Activated CD8-positive, alpha-beta memory T cell treated with anti-CD3 and anti-CD28 coated beads for 36 hours (primary cell): ENCODE data around the gene C8G. TPM values are rescaled to one million over a fixed set of nuclear protein-coding genes. Genes with fewer than 3 reads are reported as not detected.

Experiments used
- CTCF ChIA-PET: fragments of 350-600 bp; sonication (Branson Sonifier 250); formaldehyde crosslinking; loops from one replicate; lab custom pipeline; 2021; ENCODE audit warnings: antibody characterized with exemption; lab: Charles Lee
- POLR2A ChIA-PET: fragments of 350-600 bp; sonication (Branson Sonifier 250); formaldehyde crosslinking; loops from one replicate; lab custom pipeline; 2021; ENCODE audit warnings: antibody characterized with exemption; lab: Charles Lee
- total RNA-seq, 2 experiments: library from RNA; stranded (reverse); gene quantifications; one replicate each; pipeline ENCODE4 v1.2.3, GENCODE V29; 2021

The C8G gene
- total RNA-seq, 2 experiments from 2014 or later = 0.69 TPM; not detected in 1

- POLR2A ChIA-PET = no interaction called here
These were observed 29.3 kb upstream of the C8G start for GRCh38 chr9:136915632-136916329.

GRCh38 chr9:136916330-136917184 lies 28.5 kb upstream of the C8G start:
- ChIA-PET POLR2A (no interaction called here), CTCF (interaction anchor here (0.7 kb wide), 1 partner anchor 28 kb away, joined by 3 read pairs; the partner anchor contains the start of genes C8G and FBXW5)

More at GRCh38 chr9:136915632-136916329, 29.3 kb upstream of the C8G start:
- CTCF ChIA-PET = no interaction called here

GRCh38 chr9:136917902-136918301 lies 27.1 kb upstream of the C8G start:
- CTCF ChIA-PET = no interaction called here

GRCh38 chr9:136920069-136920468 lies 25.0 kb upstream of the C8G start:
- POLR2A ChIA-PET = no interaction called here
- CTCF ChIA-PET = interaction anchor here (1.6 to 1.7 kb wide), 2 partner anchors 18 to 27 kb away, joined by 3 to 4 read pairs; no protein-coding TSS in a partner anchor

More at GRCh38 chr9:136917902-136918301, 27.1 kb upstream of the C8G start:
- POLR2A ChIA-PET = no interaction called here

GRCh38 chr9:136920734-136921231 lies 24.3 kb upstream of the C8G start:
- POLR2A ChIA-PET = no interaction called here
- CTCF ChIA-PET = interaction anchor here (0.8 to 1.7 kb wide), 4 partner anchors 19 to 109 kb away, joined by 3 to 4 read pairs (median 3); no protein-coding TSS in a partner anchor

GRCh38 chr9:136921307-136921706 lies 23.7 kb upstream of the C8G start:
- POLR2A ChIA-PET = no interaction called here
- CTCF ChIA-PET = interaction anchor here (0.8 to 1.6 kb wide), 3 partner anchors 22 to 108 kb away, joined by 3 read pairs; no protein-coding TSS in a partner anchor

- POLR2A ChIA-PET = no interaction called here
- CTCF ChIA-PET = interaction anchor here (0.8 to 1.6 kb wide), 3 partner anchors 23 to 108 kb away, joined by 3 read pairs; no protein-coding TSS in a partner anchor
These were observed 23.3 kb upstream of the C8G start for GRCh38 chr9:136921718-136922117.

GRCh38 chr9:136922540-136922939 lies 22.5 kb upstream of the C8G start:
- ChIA-PET CTCF (no interaction called here), POLR2A (no interaction called here)

GRCh38 chr9:136923881-136924280 lies 21.2 kb upstream of the C8G start:
- POLR2A ChIA-PET = no interaction called here
- CTCF ChIA-PET = no interaction called here

GRCh38 chr9:136925414-136926153 lies 19.5 kb upstream of the C8G start:
- POLR2A ChIA-PET = no interaction called here
- CTCF ChIA-PET = interaction anchor here (0.9 to 1.1 kb wide), 2 partner anchors 11 to 23 kb away, joined by 3 to 4 read pairs; no protein-coding TSS in a partner anchor

- CTCF ChIA-PET = interaction anchor here (1.1 to 1.4 kb wide), 2 partner anchors 11 to 25 kb away, joined by 3 to 4 read pairs; no protein-coding TSS in a partner anchor
These were observed 18.8 kb upstream of the C8G start for GRCh38 chr9:136926154-136926704.

GRCh38 chr9:136926749-136927148 lies 18.3 kb upstream of the C8G start:
- CTCF ChIA-PET = interaction anchor here (0.9 to 1.4 kb wide), 3 partner anchors 10 to 40 kb away, joined by 3 to 4 read pairs (median 3); partner anchors contain the start of gene TRAF2
- POLR2A ChIA-PET = no interaction called here

More at GRCh38 chr9:136926154-136926704, 18.8 kb upstream of the C8G start:
- POLR2A ChIA-PET = no interaction called here

GRCh38 chr9:136927343-136928271 lies 17.4 kb upstream of the C8G start:
- ChIA-PET POLR2A (no interaction called here), CTCF (interaction anchor here (0.9 to 1.4 kb wide), 2 partner anchors 26 to 41 kb away, joined by 3 read pairs; partner anchors contain the start of gene TRAF2)

- ChIA-PET CTCF (no interaction called here), POLR2A (no interaction called here)
These were observed 16.5 kb upstream of the C8G start for GRCh38 chr9:136928591-136928990.

- POLR2A ChIA-PET = no interaction called here
- CTCF ChIA-PET = interaction anchor here (0.8 to 1.2 kb wide), 2 partner anchors 123 to 139 kb away, joined by 3 read pairs; partner anchors contain the start of gene TMEM141
These were observed 15.0 kb upstream of the C8G start for GRCh38 chr9:136930014-136930413.

- ChIA-PET CTCF (interaction anchor here (0.7 to 1.2 kb wide), 2 partner anchors 45 to 89 kb away, joined by 4 to 6 read pairs; partner anchors contain the start of gene AJM1), POLR2A (interaction anchor here (0.6 to 0.7 kb wide), 2 partner anchors 98 to 244 kb away, joined by 5 to 6 read pairs; no protein-coding TSS in a partner anchor)
These were observed 13.4 kb upstream of the C8G start for GRCh38 chr9:136931611-136932130.

GRCh38 chr9:136934277-136934676 lies 10.8 kb upstream of the C8G start:
- ChIA-PET CTCF (no interaction called here), POLR2A (interaction anchor here (0.6 kb wide), 1 partner anchor 58 kb away, joined by 3 read pairs; the partner anchor contains the start of gene PAXX)
